Caco-2 (cell line): ENCODE data around the gene PLA2G4B. TPM values are rescaled to one million over a fixed set of nuclear protein-coding genes. Genes with fewer than 3 reads are reported as not detected.
A peak's percentile ranks its signal among the peaks of the same experiment; 100 is the strongest.

ENCODE experiments used
- BruUV-seq: library from RNA; stranded (reverse); fragments of 400-500 nt; replicated peaks from 2 replicates; lab custom pipeline; 2021; lab: Mats Ljungman, UMichigan
- CTCF ChIA-PET: fragments of 300-600 bp; sonication (Branson Sonifier 250); formaldehyde crosslinking; loops from one replicate; lab custom pipeline; 2022; ENCODE audit warnings: antibody characterized with exemption; lab: Charles Lee
- POLR2A ChIA-PET: fragments of 300-600 bp; sonication (Branson Sonifier 250); formaldehyde crosslinking; loops from one replicate; lab custom pipeline; 2022; ENCODE audit warnings: antibody characterized with exemption; lab: Charles Lee
- DNase-seq, 2 experiments: peaks; one replicate each; pipeline versions ENCODE4 v3.0.0 to v3.0.0-alpha.2; 2020 to 2022
- H3K27me3 ChIP-seq: replicated peaks from 2 replicates; pipeline ENCODE4 v1.6.0; 2011; ENCODE audit warnings: low read length; ENCODE audit not compliant: control insufficient read depth, insufficient read depth
- H3K36me3 ChIP-seq: 2 replicates; pipeline ENCODE4 v1.5.1; 2011; ENCODE audit warnings: low read length; ENCODE audit not compliant: control insufficient read depth, insufficient read depth
- H3K4me1 ChIP-seq: fragments of 250-450 bp; sonication (Bioruptor Pico); 2 replicates; pipeline ENCODE4 v1.5.1; 2020; ENCODE audit warnings: mild to moderate bottlenecking
- H3K4me3 ChIP-seq: 2 replicates; pipeline ENCODE4 v1.5.1; 2011; ENCODE audit warnings: low read depth, mild to moderate bottlenecking, control low read depth, low read length
- H3K9me3 ChIP-seq: fragments of 250-450 bp; sonication (Bioruptor Pico); 2 replicates; pipeline ENCODE4 v1.5.1; 2020; ENCODE audit warnings: mild to moderate bottlenecking, moderate library complexity
- H3K27ac Mint-ChIP-seq: one replicate; pipeline ENCODE4 v1.8.0; 2022; ENCODE audit warnings: mixed read lengths; ENCODE audit not compliant: unreplicated experiment
- H3K27me3 Mint-ChIP-seq: one replicate; pipeline ENCODE4 v1.8.0; 2022; ENCODE audit warnings: mixed read lengths; ENCODE audit not compliant: insufficient read depth, unreplicated experiment
- H3K36me3 Mint-ChIP-seq: one replicate; pipeline ENCODE4 v1.8.0; 2022; ENCODE audit warnings: mild to moderate bottlenecking, mixed read lengths; ENCODE audit not compliant: insufficient read depth, unreplicated experiment
- H3K4me1 Mint-ChIP-seq: one replicate; pipeline ENCODE4 v1.8.0; 2022; ENCODE audit warnings: low read depth, mixed read lengths; ENCODE audit not compliant: unreplicated experiment
- H3K4me3 Mint-ChIP-seq: one replicate; pipeline ENCODE4 v1.8.0; 2022; ENCODE audit warnings: mild to moderate bottlenecking, moderate library complexity, mixed read lengths; ENCODE audit not compliant: unreplicated experiment
- H3K9me3 Mint-ChIP-seq: one replicate; pipeline ENCODE4 v1.8.0; 2022; ENCODE audit warnings: mixed read lengths; ENCODE audit not compliant: unreplicated experiment
- intact Hi-C: fragments of 100-400 bp; cut with micrococcal nuclease; formaldehyde crosslinking; loops from one replicate; pipeline ENCODE4 v1.10.0; 2022; ENCODE audit not compliant: unreplicated experiment
- total RNA-seq: library from RNA; stranded (reverse); gene quantifications from 2 replicates; pipeline ENCODE4 v1.2.3, GENCODE V29; 2022
- TF ChIP-seq, protein P1 (sequence below), 2 experiments: fragments of 200-600 bp in 1 of 2; IDR thresholded peaks; 1 replicate in 1 of 2; 2 replicates in 1 of 2; pipeline versions ENCODE4 v1.5.1 to v1.8.0; 2011 to 2022; ENCODE audit warnings: antibody characterized with exemption in 1 of 2, control low read depth in 1 of 2, inconsistent platforms in 1 of 2, low read depth in 1 of 2, low read length in 1 of 2, mild to moderate bottlenecking in 1 of 2, moderate library complexity in 1 of 2; ENCODE audit not compliant: insufficient read depth in 1 of 2, severe bottlenecking in 1 of 2, unreplicated experiment in 1 of 2

PLA2G4B gene
- total RNA-seq, 1 experiment from 2014 or later, result 6.0 TPM

DNA sequence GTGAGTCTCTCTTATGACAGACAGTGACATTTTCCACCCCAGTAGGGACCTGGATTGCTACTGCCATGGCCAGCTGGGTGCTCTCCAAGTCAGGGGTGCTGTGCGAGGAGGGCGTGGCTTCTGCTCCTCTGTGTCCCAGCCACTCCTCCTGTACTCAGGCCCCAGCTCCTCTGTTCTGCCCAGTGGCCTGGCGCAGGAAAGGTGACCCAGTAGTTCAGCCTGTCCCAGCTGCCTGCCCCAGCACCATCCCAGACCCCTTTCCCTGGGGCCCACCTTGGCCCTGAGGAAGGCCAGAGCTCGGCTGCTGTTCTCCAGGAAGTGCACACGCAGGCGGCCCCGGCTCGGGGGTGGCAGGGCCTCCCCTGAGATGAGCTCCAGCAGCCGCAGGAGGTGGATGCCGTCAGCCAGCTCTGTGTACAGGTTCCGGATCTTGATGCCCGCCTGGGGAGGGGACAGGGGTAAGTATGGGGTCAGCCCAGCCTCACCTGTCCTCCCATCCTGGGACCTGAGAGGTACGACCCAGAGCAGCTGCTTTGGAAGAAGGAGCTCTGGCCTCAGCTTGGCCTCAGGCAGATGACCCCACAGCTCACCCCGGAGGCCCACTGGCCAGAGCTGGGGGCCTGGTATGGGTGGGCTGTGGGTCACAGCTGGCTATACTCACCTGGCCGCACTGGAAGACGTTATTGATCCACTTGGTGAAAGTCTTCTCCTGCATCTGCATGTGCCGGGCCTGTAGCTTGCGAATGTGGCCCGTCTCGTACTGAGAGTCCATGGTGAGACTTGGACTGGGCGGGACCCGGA is 54.2 kb downstream of the PLA2G4B start:
- Histone ChIP-seq H3K9me3 (no peaks in the 10 kb centered on the region), H3K4me3 (no peak overlapping the region), H3K4me1 (no peaks in the 10 kb centered on the region), H3K36me3 (no peaks in the 10 kb centered on the region), H3K27me3 (no peaks in the 10 kb centered on the region)
- ChIA-PET POLR2A (no interaction called here), CTCF (interaction anchor here (1.4 kb wide), 1 partner anchor 12 kb away, joined by 5 read pairs; no protein-coding TSS in a partner anchor)
- Mint-ChIP-seq H3K27ac (no peak overlapping the region), H3K4me1 (no peaks in the 10 kb centered on the region), H3K27me3 (no peaks in the 10 kb centered on the region), H3K4me3 (no peak overlapping the region), H3K36me3 (peaks cover 41% of the 10 kb centered on the region), H3K9me3 (no peaks in the 10 kb centered on the region)
- DNase-seq, result no peak
- TF ChIP-seq, protein P1, sequence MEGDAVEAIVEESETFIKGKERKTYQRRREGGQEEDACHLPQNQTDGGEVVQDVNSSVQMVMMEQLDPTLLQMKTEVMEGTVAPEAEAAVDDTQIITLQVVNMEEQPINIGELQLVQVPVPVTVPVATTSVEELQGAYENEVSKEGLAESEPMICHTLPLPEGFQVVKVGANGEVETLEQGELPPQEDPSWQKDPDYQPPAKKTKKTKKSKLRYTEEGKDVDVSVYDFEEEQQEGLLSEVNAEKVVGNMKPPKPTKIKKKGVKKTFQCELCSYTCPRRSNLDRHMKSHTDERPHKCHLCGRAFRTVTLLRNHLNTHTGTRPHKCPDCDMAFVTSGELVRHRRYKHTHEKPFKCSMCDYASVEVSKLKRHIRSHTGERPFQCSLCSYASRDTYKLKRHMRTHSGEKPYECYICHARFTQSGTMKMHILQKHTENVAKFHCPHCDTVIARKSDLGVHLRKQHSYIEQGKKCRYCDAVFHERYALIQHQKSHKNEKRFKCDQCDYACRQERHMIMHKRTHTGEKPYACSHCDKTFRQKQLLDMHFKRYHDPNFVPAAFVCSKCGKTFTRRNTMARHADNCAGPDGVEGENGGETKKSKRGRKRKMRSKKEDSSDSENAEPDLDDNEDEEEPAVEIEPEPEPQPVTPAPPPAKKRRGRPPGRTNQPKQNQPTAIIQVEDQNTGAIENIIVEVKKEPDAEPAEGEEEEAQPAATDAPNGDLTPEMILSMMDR (IDR thresholded peaks at IDR 0.05; ENCODE audit: insufficient read depth in 1 of 2, low read depth in 1 of 2, low read length in 1 of 2, severe bottlenecking in 1 of 2, unreplicated experiment in 1 of 2), result no peak
- intact Hi-C loops, result no loop called here
- no TSS peak for BruUV-seq

DNA sequence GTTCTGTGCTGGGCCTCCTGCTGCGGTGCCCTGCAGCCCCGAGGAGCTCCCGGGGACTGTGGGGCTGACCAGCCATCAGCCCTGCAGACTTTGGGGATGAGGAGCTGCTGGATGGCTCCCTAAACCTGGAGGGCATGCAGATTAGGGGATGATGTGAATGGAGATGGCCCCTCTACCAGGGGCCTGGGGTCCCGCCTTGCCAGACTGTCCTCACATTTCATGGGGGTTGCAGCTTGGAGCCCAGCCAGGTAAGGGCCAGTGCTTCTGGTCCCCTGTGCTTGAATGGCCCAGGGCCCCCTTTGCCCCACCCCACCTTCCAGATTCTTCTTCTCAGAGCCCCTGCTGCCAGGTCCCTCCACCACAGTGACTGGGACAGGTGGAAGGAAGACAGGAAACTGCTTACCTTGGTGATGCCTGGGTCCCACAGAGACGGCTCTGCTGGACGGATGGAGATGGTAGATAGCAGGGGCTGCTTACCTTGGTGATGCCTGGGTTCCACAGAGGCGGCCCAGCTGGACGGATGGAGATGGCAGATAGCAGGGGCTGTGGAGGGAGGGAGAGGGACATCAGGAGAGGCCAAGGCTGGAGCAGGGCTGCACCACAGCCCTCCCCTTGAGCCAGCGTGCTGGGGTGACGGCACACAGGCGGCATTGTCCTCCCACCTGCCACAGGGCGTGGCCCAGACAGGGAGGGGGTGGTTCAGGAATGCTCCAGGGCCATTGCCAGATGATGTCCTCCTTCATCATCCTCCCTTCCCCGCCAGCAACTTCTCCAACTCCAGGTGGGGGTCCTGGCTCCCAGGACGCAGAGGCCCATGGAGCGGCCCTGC is 55.0 kb downstream of the PLA2G4B start, which contains the start of gene SPTBN5:
Gene SPTBN5 (minus strand): TSS at position 632 of the 829 bp plus-strand sequence. CDS start 556 bp downstream, at position 76.
- H3K4me3 ChIP-seq, result no peak within 1 kb of the TSS
- Mint-ChIP-seq H3K9me3 (no peaks in the 10 kb centered on the region), H3K4me1 (no peaks in the 10 kb centered on the region), H3K27ac (peak within 1 kb of the TSS; percentile 8), H3K36me3 (peaks cover 48% of the 10 kb centered on the region), H3K4me3 (no peak within 1 kb of the TSS), H3K27me3 (no peaks in the 10 kb centered on the region)
- intact Hi-C loops, result no loop called here
- TF ChIP-seq, protein P1 (IDR thresholded peaks at IDR 0.05; ENCODE audit: insufficient read depth in 1 of 2, low read depth in 1 of 2, low read length in 1 of 2, severe bottlenecking in 1 of 2, unreplicated experiment in 1 of 2), result no peak
- CTCF ChIA-PET, result no interaction called here
- no peak for DNase-seq
- BruUV-seq, result no TSS peak
- H3K4me1 ChIP-seq, result no peaks in the 10 kb centered on the region
- no peaks in the 10 kb centered on the region for H3K27me3 ChIP-seq
- no peaks in the 10 kb centered on the region for H3K36me3 ChIP-seq
- H3K9me3 ChIP-seq, result no peaks in the 10 kb centered on the region
- POLR2A ChIA-PET, result no interaction called here

DNA sequence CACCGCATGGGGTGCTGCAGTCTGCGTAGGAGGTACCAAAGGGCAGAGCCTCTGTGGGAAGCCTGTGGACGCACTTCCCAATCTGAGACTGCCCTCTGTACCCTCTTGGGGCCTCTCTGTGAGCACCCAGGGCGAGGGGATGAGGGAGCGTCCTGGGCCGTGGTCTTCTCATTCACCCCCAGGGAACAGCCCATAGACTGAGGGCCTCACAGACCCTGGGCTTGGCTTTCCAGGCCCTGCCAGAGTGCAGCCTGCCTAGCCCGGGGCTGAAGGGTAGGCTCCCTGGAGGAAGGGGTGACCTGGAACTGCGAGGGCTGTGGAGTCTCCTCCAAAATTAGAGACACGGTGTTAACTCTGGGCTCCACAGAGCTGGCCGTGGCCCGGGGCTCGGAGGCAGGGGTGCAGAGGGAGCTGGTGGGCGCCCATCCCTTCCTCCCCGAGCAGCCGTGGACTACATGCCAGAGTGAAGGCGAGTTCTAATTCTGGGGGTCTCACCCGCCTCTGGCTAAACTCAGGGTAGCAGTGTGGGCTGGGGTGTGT is 55.7 kb downstream of the PLA2G4B start:
- intact Hi-C loops, result no loop called here
- TF ChIP-seq, protein P1 (IDR thresholded peaks at IDR 0.05; ENCODE audit: insufficient read depth in 1 of 2, low read depth in 1 of 2, low read length in 1 of 2, severe bottlenecking in 1 of 2, unreplicated experiment in 1 of 2), result no peak
- Mint-ChIP-seq H3K4me3 (no peak overlapping the region), H3K9me3 (no peaks in the 10 kb centered on the region), H3K27me3 (no peaks in the 10 kb centered on the region), H3K36me3 (peaks cover 55% of the 10 kb centered on the region), H3K4me1 (no peaks in the 10 kb centered on the region), H3K27ac (no peak overlapping the region)
- Histone ChIP-seq H3K36me3 (no peaks in the 10 kb centered on the region), H3K4me3 (no peak overlapping the region), H3K27me3 (no peaks in the 10 kb centered on the region), H3K4me1 (no peaks in the 10 kb centered on the region), H3K9me3 (no peaks in the 10 kb centered on the region)
- CTCF ChIA-PET, result no interaction called here
- BruUV-seq, result no TSS peak
- no peak for DNase-seq
- POLR2A ChIA-PET, result no interaction called here
